Lower lobe of right lung (tissue), 2 donors: Measurements from ENCODE around the gene TRAK1. TPM values are rescaled to one million over a fixed set of nuclear protein-coding genes. Genes with fewer than 3 reads are reported as not detected.

ENCODE experiments used
- ATAC-seq, 2 donors: fragments of 200-7000 bp; cut with Tn5 transposase; one replicate each; pipeline ENCODE4 v1.9.1; 2020 to 2022; ENCODE audit warnings: mild to moderate bottlenecking in 2 of 2, moderate library complexity in 2 of 2
- DNase-seq: peaks from one replicate; pipeline ENCODE4 v3.0.0-alpha.2; 2020
- H3K27ac ChIP-seq: fragments of 200-600 bp; one replicate; pipeline ENCODE4 v1.8.0; 2022
- H3K27me3 ChIP-seq: fragments of 200-600 bp; one replicate; pipeline ENCODE4 v1.8.0; 2022; ENCODE audit warnings: low read depth
- H3K36me3 ChIP-seq: fragments of 200-600 bp; one replicate; pipeline ENCODE4 v1.8.0; 2022; ENCODE audit warnings: mild to moderate bottlenecking
- H3K4me1 ChIP-seq: fragments of 200-600 bp; one replicate; pipeline ENCODE4 v1.8.0; 2022
- H3K4me3 ChIP-seq: fragments of 200-600 bp; one replicate; pipeline ENCODE4 v1.8.0; 2022; ENCODE audit warnings: mild to moderate bottlenecking
- H3K9me3 ChIP-seq: fragments of 200-600 bp; one replicate; pipeline ENCODE4 v1.8.0; 2022
- intact Hi-C: fragments of 100-400 bp; cut with DNase I; formaldehyde crosslinking; loops from one replicate; pipeline ENCODE4 v1.11.0; 2022
- total RNA-seq: library from RNA; stranded (reverse); fragmentation: NEBNext Ultra II Directional; extraction: Animal tissue kit (Norgen Biotek cat#: 25700); gene quantifications from one replicate; pipeline ENCODE4 v1.2.1, GENCODE V29; 2021
- TF ChIP-seq, protein P1 (sequence below): fragments of 200-600 bp; IDR thresholded peaks from one replicate; pipeline ENCODE4 v1.8.0; 2022; ENCODE audit warnings: antibody characterized with exemption, mild to moderate bottlenecking
- donor health status: DM: no; HTN: yes; CAD: no; lungs with severe emphysema.

The TRAK1 gene
- total RNA-seq, 1 donor from 2014 or later: 50.6 TPM

DNA sequence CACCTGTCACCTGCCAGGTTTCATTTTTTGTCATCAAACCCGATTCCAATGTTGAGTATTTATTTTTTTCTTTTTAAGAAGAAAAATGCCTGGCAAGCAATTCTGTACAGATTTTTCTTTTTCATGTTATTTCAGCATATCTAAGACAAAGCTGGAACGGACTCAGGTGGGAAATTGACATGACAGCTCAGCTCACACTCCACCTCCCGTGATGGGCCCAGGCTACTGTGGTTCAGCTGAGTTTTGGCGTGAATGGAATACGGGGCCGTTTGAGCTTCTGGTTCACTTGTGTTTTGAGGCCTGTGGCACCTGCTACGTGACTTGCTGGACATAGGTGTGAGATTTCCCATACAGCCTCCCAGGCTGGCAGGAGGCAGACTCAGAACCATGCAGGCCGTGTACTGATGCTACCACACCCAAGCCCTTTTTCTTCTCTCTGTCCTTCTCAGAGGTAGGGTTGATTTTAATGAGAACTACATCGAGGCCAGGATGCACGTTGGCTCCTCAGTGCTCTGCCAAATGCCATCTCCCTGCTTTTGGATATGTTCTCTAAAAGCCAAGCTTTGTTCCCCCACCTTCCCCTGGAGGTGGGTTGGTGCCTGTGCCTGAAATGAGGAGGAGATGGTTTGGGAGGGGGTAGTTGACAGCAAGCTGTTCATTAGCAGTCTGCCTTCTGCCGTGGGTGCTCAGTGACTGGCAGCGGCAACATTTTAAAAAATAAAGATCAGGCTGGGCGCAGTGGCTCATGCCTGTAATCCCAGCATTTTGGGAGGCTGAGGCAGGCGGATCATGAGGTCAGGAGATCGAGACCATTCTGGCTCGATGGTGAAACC lies 48.7 kb downstream of the TRAK1 start:
- Histone ChIP-seq H3K4me1 (no peaks in the 10 kb centered on the region), H3K9me3 (no peaks in the 10 kb centered on the region), H3K27ac (no peak overlapping the region), H3K4me3 (no peak overlapping the region), H3K27me3 (no peaks in the 10 kb centered on the region), H3K36me3 (no peaks in the 10 kb centered on the region)
- ATAC-seq (no peak), DNase-seq (no peak)
- intact Hi-C loops: no loop called here
- TF ChIP-seq, protein P1, sequence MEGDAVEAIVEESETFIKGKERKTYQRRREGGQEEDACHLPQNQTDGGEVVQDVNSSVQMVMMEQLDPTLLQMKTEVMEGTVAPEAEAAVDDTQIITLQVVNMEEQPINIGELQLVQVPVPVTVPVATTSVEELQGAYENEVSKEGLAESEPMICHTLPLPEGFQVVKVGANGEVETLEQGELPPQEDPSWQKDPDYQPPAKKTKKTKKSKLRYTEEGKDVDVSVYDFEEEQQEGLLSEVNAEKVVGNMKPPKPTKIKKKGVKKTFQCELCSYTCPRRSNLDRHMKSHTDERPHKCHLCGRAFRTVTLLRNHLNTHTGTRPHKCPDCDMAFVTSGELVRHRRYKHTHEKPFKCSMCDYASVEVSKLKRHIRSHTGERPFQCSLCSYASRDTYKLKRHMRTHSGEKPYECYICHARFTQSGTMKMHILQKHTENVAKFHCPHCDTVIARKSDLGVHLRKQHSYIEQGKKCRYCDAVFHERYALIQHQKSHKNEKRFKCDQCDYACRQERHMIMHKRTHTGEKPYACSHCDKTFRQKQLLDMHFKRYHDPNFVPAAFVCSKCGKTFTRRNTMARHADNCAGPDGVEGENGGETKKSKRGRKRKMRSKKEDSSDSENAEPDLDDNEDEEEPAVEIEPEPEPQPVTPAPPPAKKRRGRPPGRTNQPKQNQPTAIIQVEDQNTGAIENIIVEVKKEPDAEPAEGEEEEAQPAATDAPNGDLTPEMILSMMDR: no peak

GRCh38 chr3:42140665-42141203 lies 49.6 kb downstream of the TRAK1 start:
- DNase-seq: no peak
- TF ChIP-seq, protein P1: no peak
- no peaks in the 10 kb centered on the region for H3K9me3 ChIP-seq
- no peak overlapping the region for H3K27ac ChIP-seq
- no peaks in the 10 kb centered on the region for H3K36me3 ChIP-seq
- H3K27me3 ChIP-seq: no peaks in the 10 kb centered on the region
- H3K4me1 ChIP-seq: no peaks in the 10 kb centered on the region
- no peak overlapping the region for H3K4me3 ChIP-seq
- ATAC-seq: no peak
- intact Hi-C loops: no loop called here

DNA sequence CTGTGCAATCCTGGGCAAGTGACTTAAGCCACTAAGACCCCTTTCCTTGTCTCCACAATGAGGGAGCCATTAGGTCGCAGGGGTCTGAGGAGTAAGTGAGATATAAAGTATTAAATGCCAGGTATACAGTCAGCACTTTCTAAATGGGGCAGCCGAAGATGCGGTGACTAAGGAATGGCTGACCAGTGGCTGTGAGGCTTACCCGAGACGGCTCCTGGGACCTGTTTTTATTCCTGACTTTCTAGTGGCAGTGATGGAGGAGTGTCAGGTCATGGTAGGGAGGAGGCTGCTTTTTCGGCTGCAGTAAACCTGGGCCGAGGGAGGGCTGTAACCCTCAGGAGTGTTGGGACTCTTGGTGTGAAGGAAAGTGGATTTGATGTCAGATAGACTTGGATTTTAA lies 52.3 kb downstream of the TRAK1 start:
- no peak for ATAC-seq
- TF ChIP-seq, protein P1: no peak

GRCh38 chr3:42144209-42144608 lies 53.1 kb downstream of the TRAK1 start:
- H3K36me3 ChIP-seq: no peaks in the 10 kb centered on the region
- DNase-seq (no peak), ATAC-seq (no peak)

More for the DNA sequence above, 52.3 kb downstream of the TRAK1 start:
- intact Hi-C loops: no loop called here
- no peaks in the 10 kb centered on the region for H3K36me3 ChIP-seq
- H3K9me3 ChIP-seq: no peaks in the 10 kb centered on the region
- no peaks in the 10 kb centered on the region for H3K27me3 ChIP-seq
- no peak for DNase-seq
- no peak overlapping the region for H3K4me3 ChIP-seq
- no peak overlapping the region for H3K27ac ChIP-seq
- peaks cover 3% of the 10 kb centered on the region for H3K4me1 ChIP-seq

DNA sequence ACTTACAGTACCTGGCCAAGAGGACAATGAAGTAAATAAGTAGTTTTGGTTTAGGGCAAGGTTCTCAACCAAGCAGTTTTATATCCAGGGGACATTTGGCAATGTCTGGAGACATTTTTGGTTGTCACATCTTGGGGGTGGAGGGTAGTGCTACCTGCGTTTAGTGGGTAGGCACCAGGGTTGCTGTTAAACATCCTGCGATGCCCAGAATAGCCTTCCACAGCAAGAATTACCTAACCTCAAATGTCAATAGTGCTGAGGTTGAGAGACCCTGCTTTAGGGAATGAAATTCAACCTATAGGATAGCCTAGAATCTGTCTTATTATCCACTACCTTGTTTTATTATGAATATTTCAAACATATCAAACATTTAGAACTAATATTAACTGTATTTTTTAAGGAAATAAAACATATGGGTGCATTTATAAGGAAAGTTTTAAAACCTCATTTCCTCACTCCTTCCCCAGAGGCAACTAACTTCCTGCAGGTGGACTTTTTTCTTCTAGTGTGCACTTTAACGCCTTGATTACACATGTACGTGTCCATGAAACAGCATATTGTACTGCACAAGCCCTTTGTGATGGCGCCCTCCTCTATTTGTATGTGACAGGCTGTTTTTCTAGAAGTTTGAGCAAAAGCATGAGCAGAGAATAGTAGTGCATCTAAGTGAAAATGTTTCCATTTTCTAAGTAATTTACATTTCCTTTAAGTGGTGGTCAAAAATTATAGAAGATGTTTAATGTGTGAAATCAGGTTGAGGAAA lies 57.1 kb downstream of the TRAK1 start:
- intact Hi-C loops: no loop called here
- ATAC-seq: no peak
- no peaks in the 10 kb centered on the region for H3K9me3 ChIP-seq
- TF ChIP-seq, protein P1: no peak
- DNase-seq: no peak
- H3K27me3 ChIP-seq: no peaks in the 10 kb centered on the region
- no peak overlapping the region for H3K4me3 ChIP-seq
- no peaks in the 10 kb centered on the region for H3K36me3 ChIP-seq
- peaks cover 18% of the 10 kb centered on the region for H3K4me1 ChIP-seq
- no peak overlapping the region for H3K27ac ChIP-seq

More at GRCh38 chr3:42144209-42144608, 53.1 kb downstream of the TRAK1 start:
- peaks cover 5% of the 10 kb centered on the region for H3K4me1 ChIP-seq
- H3K27ac ChIP-seq: no peak overlapping the region
- no peaks in the 10 kb centered on the region for H3K27me3 ChIP-seq
- H3K9me3 ChIP-seq: no peaks in the 10 kb centered on the region
- TF ChIP-seq, protein P1: no peak
- intact Hi-C loops: no loop called here
- H3K4me3 ChIP-seq: no peak overlapping the region
